AG10803 (cell line): Measurements from ENCODE around the gene PRR5L.
A peak's percentile ranks its signal among the peaks of the same experiment; 100 is the strongest.

ENCODE experiments used
- DNase-seq: peaks from one replicate; pipeline ENCODE4 v3.0.0; 2010; ENCODE audit warnings: low read depth
- H3K4me3 ChIP-seq: 2 replicates; pipeline ENCODE4 v1.5.1; 2011; ENCODE audit warnings: mild to moderate bottlenecking, low read length, control low read depth
- TF ChIP-seq, protein P1 (sequence below): conservative IDR thresholded peaks from 2 replicates; pipeline ENCODE4 v1.5.1; 2011; ENCODE audit warnings: mild to moderate bottlenecking, low read length, control low read depth, inconsistent platforms

Gene PRR5L, protein sequence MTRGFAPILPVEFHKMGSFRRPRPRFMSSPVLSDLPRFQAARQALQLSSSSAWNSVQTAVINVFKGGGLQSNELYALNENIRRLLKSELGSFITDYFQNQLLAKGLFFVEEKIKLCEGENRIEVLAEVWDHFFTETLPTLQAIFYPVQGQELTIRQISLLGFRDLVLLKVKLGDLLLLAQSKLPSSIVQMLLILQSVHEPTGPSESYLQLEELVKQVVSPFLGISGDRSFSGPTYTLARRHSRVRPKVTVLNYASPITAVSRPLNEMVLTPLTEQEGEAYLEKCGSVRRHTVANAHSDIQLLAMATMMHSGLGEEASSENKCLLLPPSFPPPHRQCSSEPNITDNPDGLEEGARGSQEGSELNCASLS

DNA sequence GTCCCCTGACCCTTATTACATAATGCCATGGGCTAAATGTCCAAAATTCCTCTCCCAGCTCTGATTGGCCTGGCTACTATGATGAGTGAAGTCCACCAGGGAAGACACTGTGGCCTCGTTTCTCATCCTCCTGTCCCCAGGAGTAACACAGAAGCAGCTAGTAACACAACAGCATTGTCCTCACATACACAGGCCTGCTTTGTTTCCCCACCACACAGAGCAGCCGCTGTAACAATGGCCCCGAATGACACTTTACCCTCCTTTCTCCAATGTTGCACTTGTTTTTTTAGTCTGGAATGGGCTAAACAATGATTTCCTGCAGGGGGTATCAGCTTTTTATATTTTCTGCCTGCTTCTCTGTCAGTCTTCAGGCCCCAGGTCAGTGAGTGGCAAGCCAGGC is at the start of gene PRR5L:
Gene PRR5L, plus strand, starts transcription at position 363 of the 400 bp plus-strand sequence. CDS start 104,834 bp downstream, outside the sequence.
- no peak for DNase-seq
- no peak within 1 kb of the TSS for H3K4me3 ChIP-seq
- TF ChIP-seq, protein P1, sequence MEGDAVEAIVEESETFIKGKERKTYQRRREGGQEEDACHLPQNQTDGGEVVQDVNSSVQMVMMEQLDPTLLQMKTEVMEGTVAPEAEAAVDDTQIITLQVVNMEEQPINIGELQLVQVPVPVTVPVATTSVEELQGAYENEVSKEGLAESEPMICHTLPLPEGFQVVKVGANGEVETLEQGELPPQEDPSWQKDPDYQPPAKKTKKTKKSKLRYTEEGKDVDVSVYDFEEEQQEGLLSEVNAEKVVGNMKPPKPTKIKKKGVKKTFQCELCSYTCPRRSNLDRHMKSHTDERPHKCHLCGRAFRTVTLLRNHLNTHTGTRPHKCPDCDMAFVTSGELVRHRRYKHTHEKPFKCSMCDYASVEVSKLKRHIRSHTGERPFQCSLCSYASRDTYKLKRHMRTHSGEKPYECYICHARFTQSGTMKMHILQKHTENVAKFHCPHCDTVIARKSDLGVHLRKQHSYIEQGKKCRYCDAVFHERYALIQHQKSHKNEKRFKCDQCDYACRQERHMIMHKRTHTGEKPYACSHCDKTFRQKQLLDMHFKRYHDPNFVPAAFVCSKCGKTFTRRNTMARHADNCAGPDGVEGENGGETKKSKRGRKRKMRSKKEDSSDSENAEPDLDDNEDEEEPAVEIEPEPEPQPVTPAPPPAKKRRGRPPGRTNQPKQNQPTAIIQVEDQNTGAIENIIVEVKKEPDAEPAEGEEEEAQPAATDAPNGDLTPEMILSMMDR = no peak

DNA sequence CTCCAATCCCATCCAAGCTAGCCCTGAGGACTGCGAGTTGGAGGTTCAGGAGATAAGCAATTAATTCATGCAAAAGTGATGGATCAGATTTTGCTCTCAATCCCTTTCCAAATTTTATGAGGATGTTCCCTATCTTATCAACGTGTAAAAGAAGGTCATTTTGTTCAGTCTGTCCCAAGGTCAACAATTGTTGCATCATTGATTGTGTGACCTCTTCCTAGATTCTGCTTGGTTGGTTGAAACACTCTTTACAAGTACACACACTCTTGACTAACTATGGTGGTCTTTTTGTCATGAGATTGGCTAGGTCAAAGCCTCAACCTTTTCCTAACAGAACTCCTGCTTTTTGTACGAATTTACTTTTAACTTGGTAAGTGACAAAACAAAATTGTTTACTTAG is 48.6 kb upstream of the PRR5L start:
- H3K4me3 ChIP-seq = no peak overlapping the region
- no peak for DNase-seq
- TF ChIP-seq, protein P1 = no peak

DNA sequence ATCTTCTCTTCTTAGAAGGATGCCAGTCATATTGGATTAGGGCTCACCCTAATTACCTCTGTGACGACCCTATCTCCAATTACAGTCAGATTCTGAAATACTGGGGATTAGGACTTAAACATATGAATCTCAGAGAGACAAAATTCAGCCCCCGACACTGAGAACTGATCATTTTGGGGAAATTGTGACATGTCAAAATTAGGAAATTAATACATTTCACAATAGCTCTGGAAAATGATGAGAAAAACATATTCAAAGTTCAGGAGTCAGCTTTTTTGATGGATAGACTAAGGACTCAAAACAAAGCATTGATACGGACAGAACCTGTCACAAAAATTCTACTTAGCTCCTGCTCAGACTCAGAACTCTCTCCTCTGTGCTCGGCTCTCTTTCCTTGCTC is 47.7 kb upstream of the PRR5L start:
- no peak for DNase-seq
- TF ChIP-seq, protein P1 = no peak

DNA sequence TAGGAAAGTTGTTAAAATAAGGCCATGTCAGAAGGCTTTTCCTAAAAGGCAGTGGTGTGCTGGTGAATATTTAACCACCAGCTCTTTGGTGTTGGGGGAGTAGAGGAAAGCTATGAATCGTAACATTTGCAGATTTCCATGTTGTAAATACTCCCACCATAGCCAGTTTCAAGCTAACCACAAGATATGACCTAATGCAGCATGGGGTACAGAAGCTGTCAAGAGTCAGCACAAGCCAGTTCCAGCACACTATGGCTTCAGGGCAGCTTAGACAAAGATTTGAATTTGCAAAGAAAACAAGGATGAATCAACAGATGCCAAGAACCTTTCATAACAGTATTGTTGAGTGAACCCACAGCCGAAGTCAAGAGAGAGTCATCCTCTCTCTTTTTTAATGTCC is 46.8 kb upstream of the PRR5L start:
- TF ChIP-seq, protein P1 = no peak
- no peak overlapping the region for H3K4me3 ChIP-seq
- peak; percentile 74 for DNase-seq

More for the DNA sequence above, 47.7 kb upstream of the PRR5L start:
- no peak overlapping the region for H3K4me3 ChIP-seq

DNA sequence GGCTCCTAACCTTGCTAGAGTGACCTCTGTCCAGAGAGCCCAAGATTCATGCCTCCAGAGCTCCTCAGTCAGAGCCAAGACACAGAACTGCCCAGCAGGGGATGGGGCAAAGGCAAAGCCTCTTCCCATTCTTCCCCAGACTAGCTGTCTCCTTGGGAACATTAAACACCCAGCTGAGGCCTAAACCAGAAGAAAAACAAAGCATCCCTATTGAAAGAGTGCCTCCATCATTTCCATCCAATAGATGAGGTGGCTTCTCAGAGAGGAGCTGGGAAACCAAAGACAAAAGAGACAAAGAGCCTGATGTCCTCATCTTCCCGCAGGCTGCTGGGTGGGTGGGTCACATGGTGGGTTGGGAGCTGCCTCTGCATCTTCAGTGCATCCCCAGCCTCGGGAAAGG is 44.3 kb upstream of the PRR5L start:
- DNase-seq = no peak
- TF ChIP-seq, protein P1 = no peak
- H3K4me3 ChIP-seq = no peak overlapping the region

DNA sequence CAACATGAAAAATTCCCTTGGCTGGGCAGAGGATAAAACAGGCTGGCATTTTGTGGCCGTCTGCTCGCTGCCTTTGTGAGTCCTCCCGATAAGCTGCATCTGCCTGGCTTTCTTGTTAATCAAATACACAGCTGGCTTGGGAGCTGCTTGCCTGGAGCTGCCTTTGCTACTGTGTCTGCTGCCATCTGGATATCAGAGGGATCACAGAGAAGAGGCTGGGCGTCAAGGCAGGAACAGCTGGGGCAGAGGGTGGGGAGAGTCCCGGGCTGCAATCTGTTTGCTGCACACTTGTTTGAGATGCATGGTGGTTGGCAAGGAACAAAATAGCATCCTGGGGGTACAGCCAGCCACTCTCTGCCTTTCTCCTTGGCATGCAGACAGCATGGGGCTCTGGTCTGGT is 42.9 kb upstream of the PRR5L start:
- TF ChIP-seq, protein P1 = no peak
- no peak overlapping the region for H3K4me3 ChIP-seq
- peak; percentile 22 for DNase-seq

DNA sequence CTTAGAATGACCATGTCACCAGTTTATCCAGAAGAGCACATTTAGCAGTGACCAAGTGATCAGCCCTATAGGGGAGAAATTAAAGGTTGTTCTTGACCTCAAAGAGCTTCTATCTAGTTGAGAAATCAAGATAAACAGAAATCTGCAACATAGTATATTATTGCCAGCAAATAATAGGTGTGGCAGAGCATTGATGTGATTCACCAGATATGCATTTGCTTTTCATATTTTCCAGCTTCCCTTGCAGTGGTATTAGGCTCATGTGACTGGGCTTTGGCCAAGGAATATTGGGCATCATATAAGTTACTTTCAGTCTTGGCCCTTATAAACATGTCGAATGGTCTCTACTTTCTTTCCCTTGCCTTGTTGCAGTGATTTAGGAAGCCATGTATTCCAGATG is 41.4 kb upstream of the PRR5L start:
- peak; percentile 38 for DNase-seq
- TF ChIP-seq, protein P1 = no peak
- H3K4me3 ChIP-seq = no peak overlapping the region
